K562 (cell line): Measurements from ENCODE around the gene FAM20C. TPM values are rescaled to one million over a fixed set of nuclear protein-coding genes. Genes with fewer than 3 reads are reported as not detected.

Source experiments
- ATAC-seq: fragments of 200-7000 bp; cut with Tn5 transposase; 3 replicates; pipeline ENCODE4 v1.9.1; 2020; ENCODE audit warnings: moderate library complexity
- BruUV-seq: library from RNA; stranded (reverse); fragments of 400-500 nt; replicated peaks from 2 replicates; lab custom pipeline; 2021; lab: Mats Ljungman, UMichigan
- CTCF ChIA-PET: fragments of 300-600 bp; formaldehyde crosslinking; extraction: SDS; loops from one replicate; lab custom pipeline; 2021; ENCODE audit warnings: low intra/inter-chr PET ratio; lab: Yijun Ruan, JAX
- POLR2A ChIA-PET: fragments of 300-600, 350-650 bp; sonication (Branson Sonifier 250); formaldehyde crosslinking; extraction: SDS; loops from one replicate; lab custom pipeline; 2021; ENCODE audit warnings: antibody characterized with exemption, inconsistent platforms; lab: Yijun Ruan, JAX
- DNase-seq, 4 experiments: peaks; one replicate each; pipeline versions ENCODE4 v3.0.0 to v3.0.0-alpha.2; 2011 to 2018; ENCODE audit warnings: low spot score in 3 of 4, mixed read lengths in 3 of 4; ENCODE audit errors: extremely low read depth in 1 of 4
- FAIRE-seq: peaks from 2 replicates; lab custom pipeline; 2011; peaks lifted over from hg19 to GRCh38; lab: Jason Lieb, UNC
- H2AFZ ChIP-seq: 2 replicates; pipeline ENCODE4 v1.6.0; 2011; ENCODE audit warnings: low read depth, low read length, control low read depth, inconsistent platforms
- H3K27ac ChIP-seq: fragments of 200-600 bp; 3 replicates; pipeline ENCODE4 v1.8.0; 2011; ENCODE audit warnings: low read depth, mild to moderate bottlenecking, control low read depth, inconsistent platforms, low read length, moderate library complexity, mixed read lengths; ENCODE audit errors: extremely low read depth
- H3K27me3 ChIP-seq, 2 experiments: fragments of 300-600 bp in 1 of 2; 2 replicates in 1 of 2; 3 replicates in 1 of 2; pipeline versions ENCODE4 v1.6.0 to v1.8.0; 2011; ENCODE audit warnings: inconsistent platforms in 2 of 2, low read length in 2 of 2, mild to moderate bottlenecking in 1 of 2, mixed read lengths in 1 of 2, moderate library complexity in 1 of 2; ENCODE audit not compliant: control insufficient read depth in 2 of 2, insufficient read depth in 2 of 2
- H3K36me3 ChIP-seq: fragments of 300-600 bp; 3 replicates; pipeline ENCODE4 v1.8.0; 2011; ENCODE audit warnings: mild to moderate bottlenecking, low read length, inconsistent platforms; ENCODE audit not compliant: control insufficient read depth, insufficient read depth
- H3K4me1 ChIP-seq, 2 experiments: fragments of 200-600 bp in 1 of 2; replicated peaks in 1 of 2; 2 replicates in 1 of 2; 3 replicates in 1 of 2; pipeline versions ENCODE4 v1.5.1 to v1.8.0; 2011; ENCODE audit warnings: inconsistent platforms in 2 of 2, low read length in 2 of 2, mild to moderate bottlenecking in 1 of 2, mixed read lengths in 1 of 2, moderate library complexity in 1 of 2; ENCODE audit not compliant: control insufficient read depth in 2 of 2, insufficient read depth in 2 of 2
- H3K4me2 ChIP-seq: 2 replicates; pipeline ENCODE4 v1.6.1; 2011; ENCODE audit warnings: low read length, control low read depth, inconsistent platforms, mixed read lengths; ENCODE audit not compliant: insufficient read depth
- H3K4me3 ChIP-seq: fragments of 200-600 bp; sonication (generic), shearing (Covaris generic); 2 replicates; pipeline ENCODE4 v1.5.1; 2016; ENCODE audit warnings: control low read depth, inconsistent platforms
- H3K79me2 ChIP-seq: fragments of 200-600 bp; 3 replicates; pipeline ENCODE4 v1.8.0; 2011; ENCODE audit warnings: low read length, inconsistent platforms; ENCODE audit not compliant: control insufficient read depth, insufficient read depth
- H3K9ac ChIP-seq, 2 experiments: 2 replicates each; pipeline versions ENCODE4 v1.6.0 to v1.6.1; 2011; ENCODE audit warnings: low read depth in 2 of 2, low read length in 2 of 2, control low read depth in 1 of 2, inconsistent platforms in 1 of 2, mild to moderate bottlenecking in 1 of 2, mixed read lengths in 1 of 2; ENCODE audit not compliant: insufficient read depth in 1 of 2
- H3K9me1 ChIP-seq: one replicate; pipeline ENCODE4 v1.6.0; 2011; ENCODE audit warnings: inconsistent platforms, mild to moderate bottlenecking, low read length, moderate library complexity; ENCODE audit not compliant: control insufficient read depth, insufficient read depth
- H3K9me3 ChIP-seq: replicated peaks from 2 replicates; pipeline ENCODE4 v1.5.1; 2011; ENCODE audit warnings: low read depth, low read length, inconsistent platforms; ENCODE audit not compliant: control insufficient read depth, insufficient read depth
- H4K20me1 ChIP-seq: replicated peaks from 2 replicates; pipeline ENCODE4 v1.6.1; 2011; ENCODE audit warnings: low read length, inconsistent platforms, mixed read lengths; ENCODE audit not compliant: control insufficient read depth, insufficient read depth
- E2F6 ChIP-seq, 2 experiments: IDR thresholded peaks; 2 replicates each; pipeline ENCODE4 v1.6.1; 2011; ENCODE audit warnings: borderline replicate concordance in 1 of 2, control low read depth in 1 of 2, low read depth in 1 of 2, low read length in 1 of 2, mild to moderate bottlenecking in 1 of 2, mixed read lengths in 1 of 2, moderate library complexity in 1 of 2; ENCODE audit not compliant: insufficient read depth in 1 of 2, insufficient read length in 1 of 2, poor library complexity in 1 of 2, severe bottlenecking in 1 of 2; ENCODE audit errors: extremely low read depth in 1 of 2
- ETV5 ChIP-seq: sonication (generic); formaldehyde crosslinking; IDR thresholded peaks from 2 replicates; pipeline ENCODE4 v1.4.0; 2020; ENCODE audit warnings: low read depth, mild to moderate bottlenecking, missing genetic modification reagents
- KAT2B ChIP-seq: IDR thresholded peaks from one replicate; pipeline ENCODE4 v1.6.1; 2012; ENCODE audit warnings: low read depth, mild to moderate bottlenecking, control low read depth, inconsistent platforms, low read length, moderate library complexity
- MTF1 ChIP-seq: fragments of 250-450 bp; sonication (Bioruptor Pico); IDR thresholded peaks from 2 replicates; pipeline ENCODE4 v1.9.0; 2021; ENCODE audit warnings: moderate library complexity, mild to moderate bottlenecking, inconsistent platforms, borderline replicate concordance
- PRPF4 ChIP-seq: fragments of 200-400 bp; formaldehyde crosslinking; IDR thresholded peaks from one replicate; pipeline ENCODE4 v1.6.1; 2017; ENCODE audit warnings: low read length, low read depth, mild to moderate bottlenecking; ENCODE audit not compliant: insufficient read depth, poor library complexity, severe bottlenecking
- ZNF165 ChIP-seq: fragments of 250-450 bp; sonication (Bioruptor Pico); IDR thresholded peaks from 2 replicates; pipeline ENCODE4 v1.4.0; 2020; ENCODE audit warnings: borderline replicate concordance
- WGBS: fragments of 100-300 bp; shearing (Covaris generic); methylation state at CpG from one replicate; pipeline ENCODE4 v1.1.6; 2016; ENCODE audit warnings: low coverage, mixed read lengths; ENCODE audit not compliant: insufficient coverage; ENCODE audit errors: missing lambda C conversion rate; 5-methylcytosine and 5-hydroxymethylcytosine counted together
- in situ Hi-C: fragments of 300-500 bp; cut with MboI; formaldehyde crosslinking; loops from 4 replicates; pipeline ENCODE4 v1.15.0; 2018; ENCODE audit warnings: inconsistent platforms, mixed read lengths
- intact Hi-C: fragments of 100-400 bp; cut with micrococcal nuclease; formaldehyde crosslinking; loops from 2 replicates; pipeline ENCODE4 v1.14.2; 2022
- polyA plus RNA-seq, 8 experiments: library from polyadenylated mRNA; depleted of rRNA in 4 of 8; stranded (reverse) in 5 of 8; unstranded in 3 of 8; fragments of >200 nt; fragmentation: Nextera tagmentation in 2 of 8; fragmentation: Illumina TruSeq in 1 of 8; extraction: Ambion mirVana in 2 of 8; extraction: Trizol in 1 of 8; gene quantifications; 2 replicates each; pipeline versions ENCODE4 v1.2.1 to v1.2.3, GENCODE V29; 2011 to 2014; ENCODE audit warnings: inconsistent platforms in 1 of 8, missing spikeins in 1 of 8
- total RNA-seq, 7 experiments: library from RNA; depleted of rRNA in 6 of 7; stranded (reverse); fragments of >200 nt in 6 of 7; fragmentation: Illumina TruSeq in 2 of 7; extraction: Trizol in 2 of 7; gene quantifications; 2 replicates each; pipeline versions ENCODE4 v1.2.1 to v1.2.3, GENCODE V29; 2011 to 2021; ENCODE audit warnings: low replicate concordance in 1 of 7

Gene FAM20C
- total and polyA plus RNA-seq, 9 of the 15 experiments (the other 6 are each of a cell fraction or from before 2014, with no cell fraction given) = 0.09 TPM; not detected in 8

GRCh38 chr7:173209-173918 lies 19.0 kb upstream of the FAM20C start:
- Histone ChIP-seq H3K9me3 (no peaks in the 10 kb centered on the region), H3K9me1 (no peaks in the 10 kb centered on the region), H3K4me3 (no peak overlapping the region), H3K4me1 (peaks cover 0 to 4% of the 10 kb centered on the region in 2 experiments; a peak in 1 of 5 replicates), H3K27ac (no peak overlapping the region), H3K27me3 (peaks cover 55 to 94% of the 10 kb centered on the region in 2 experiments), H3K4me2 (no peak overlapping the region), H3K9ac (peak overlapping the region in 1 of 2 experiments; percentile 35; a peak in 2 of 4 replicates), H3K36me3 (no peaks in the 10 kb centered on the region), H4K20me1 (peaks cover 14% of the 10 kb centered on the region), H2AFZ (no peak overlapping the region), H3K79me2 (no peaks in the 10 kb centered on the region)
- CTCF ChIA-PET = no interaction called here
- intact Hi-C loops = no loop called here
- in situ Hi-C loops = no loop called here
- DNase-seq = no peak
- TF ChIP-seq E2F6 (IDR thresholded peaks at IDR 0.05; ENCODE audit: borderline replicate concordance in 1 of 2, extremely low read depth in 1 of 2, insufficient read depth in 1 of 2, insufficient read length in 1 of 2, low read depth in 1 of 2, low read length in 1 of 2, poor library complexity in 1 of 2, severe bottlenecking in 1 of 2) = no peak
- TF ChIP-seq MTF1 (CRISPR knock-in tag) = no peak
- no peak for TF ChIP-seq KAT2B
- TF ChIP-seq ETV5 (CRISPR knock-in tag) = no peak
- TF ChIP-seq PRPF4 = no peak
- TF ChIP-seq ZNF165 (CRISPR knock-in tag) = no peak
- POLR2A ChIA-PET = no interaction called here
- ATAC-seq = 0 out of 3 replicates have a peak, but pooled peaks have one; percentile 26
- BruUV-seq = no TSS peak
- 3% methylated on average over 20 of the region's 29 CpGs for WGBS
- no peak for FAIRE-seq
